Endometrium (tissue), 2 donors: ENCODE results near the gene DNMT3L.
"Not testable (repeated sequence)": the region's sequence is repeated elsewhere in the genome, so short reads cannot be mapped to it uniquely, and the experiment has no call there.

Source experiments
- FAIRE-seq: peaks from 2 replicates; lab custom pipeline; 2012; peaks lifted over from hg19 to GRCh38; lab: Jason Lieb, UNC
- donor health status: control.
- donor health status: control.

DNMT3L gene

DNA sequence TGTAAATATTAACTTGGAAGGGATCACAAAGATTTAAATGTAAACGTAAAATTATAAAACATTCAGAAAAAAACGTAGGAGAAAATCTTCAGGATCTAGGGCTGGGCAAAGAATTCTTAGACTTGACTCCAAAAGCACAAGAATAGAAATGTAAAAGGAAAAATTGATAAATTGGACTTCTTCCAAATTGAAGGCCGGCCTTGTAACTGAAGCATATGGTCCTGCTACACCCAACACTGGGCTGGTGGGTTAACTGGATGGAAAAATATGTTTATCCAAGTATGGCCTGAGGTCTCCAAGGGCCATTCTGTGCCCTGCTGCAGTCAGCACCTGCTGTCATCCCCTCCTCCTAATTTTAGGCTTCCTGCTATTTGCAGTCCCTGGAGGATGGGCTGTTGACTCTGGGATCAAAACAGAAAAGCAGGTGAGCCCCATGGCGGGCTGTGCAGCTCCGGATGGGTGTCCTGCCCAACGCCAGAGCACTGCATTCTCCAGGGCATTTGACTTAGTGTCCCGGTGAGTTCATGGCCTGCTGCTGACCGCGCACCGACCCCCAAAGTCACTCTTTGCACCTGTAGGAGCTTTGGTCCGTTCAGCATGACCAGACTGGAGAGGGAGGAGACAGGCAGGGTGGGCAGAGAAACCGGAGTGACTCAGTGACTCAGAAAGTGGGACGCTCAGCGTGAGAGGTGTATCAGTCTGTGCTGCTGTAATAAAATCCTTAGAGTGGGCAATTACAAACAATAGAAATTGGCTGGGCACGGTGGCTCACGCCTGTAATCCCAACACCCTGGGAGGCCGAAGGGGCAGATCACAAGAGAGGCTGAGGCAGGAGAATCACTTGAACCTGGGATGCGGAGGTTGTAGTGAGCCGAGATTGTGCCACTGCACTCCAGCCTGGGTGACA lies 17.9 kb upstream of the DNMT3L start:
- no peak for FAIRE-seq

DNA sequence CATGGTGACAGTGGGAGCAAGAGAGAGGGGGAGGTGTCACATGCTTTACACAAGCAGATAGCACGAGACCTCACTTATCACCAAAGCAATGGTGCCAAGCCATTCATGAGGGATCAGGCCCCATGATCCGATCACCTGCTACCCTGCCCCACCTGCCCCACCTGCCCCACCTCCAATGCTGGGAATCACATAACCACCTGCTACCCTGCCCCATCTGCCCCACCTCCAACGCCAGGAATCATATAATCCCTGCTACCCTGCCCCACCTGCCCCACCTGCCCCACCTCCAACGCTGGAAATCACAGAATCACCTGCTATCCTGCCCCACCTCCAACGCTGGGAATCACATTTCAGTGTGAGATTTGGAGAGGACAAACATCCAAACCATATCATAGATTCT lies 13.3 kb upstream of the DNMT3L start:
- no peak for FAIRE-seq

DNA sequence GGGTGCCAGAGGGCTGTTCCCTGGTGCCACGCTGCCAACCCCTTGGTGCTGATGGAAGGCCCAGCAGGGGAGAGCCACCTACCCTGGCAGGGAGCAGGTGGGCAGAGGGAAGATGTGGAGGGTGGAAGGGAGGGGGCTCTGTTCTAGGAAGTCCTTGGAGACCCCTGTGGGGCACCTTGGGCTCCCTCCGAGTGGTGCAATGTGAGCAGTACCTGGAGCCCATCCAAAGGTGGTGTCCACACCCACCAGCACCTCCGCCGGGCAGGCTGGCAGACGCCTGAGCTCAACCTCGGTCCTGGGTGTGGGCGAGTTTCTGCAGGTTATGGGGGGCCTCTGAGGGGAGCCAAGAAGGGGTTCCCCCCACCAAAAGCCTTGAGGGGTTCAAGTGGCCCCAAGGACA lies 11.3 kb upstream of the DNMT3L start:
- no peak for FAIRE-seq

DNA sequence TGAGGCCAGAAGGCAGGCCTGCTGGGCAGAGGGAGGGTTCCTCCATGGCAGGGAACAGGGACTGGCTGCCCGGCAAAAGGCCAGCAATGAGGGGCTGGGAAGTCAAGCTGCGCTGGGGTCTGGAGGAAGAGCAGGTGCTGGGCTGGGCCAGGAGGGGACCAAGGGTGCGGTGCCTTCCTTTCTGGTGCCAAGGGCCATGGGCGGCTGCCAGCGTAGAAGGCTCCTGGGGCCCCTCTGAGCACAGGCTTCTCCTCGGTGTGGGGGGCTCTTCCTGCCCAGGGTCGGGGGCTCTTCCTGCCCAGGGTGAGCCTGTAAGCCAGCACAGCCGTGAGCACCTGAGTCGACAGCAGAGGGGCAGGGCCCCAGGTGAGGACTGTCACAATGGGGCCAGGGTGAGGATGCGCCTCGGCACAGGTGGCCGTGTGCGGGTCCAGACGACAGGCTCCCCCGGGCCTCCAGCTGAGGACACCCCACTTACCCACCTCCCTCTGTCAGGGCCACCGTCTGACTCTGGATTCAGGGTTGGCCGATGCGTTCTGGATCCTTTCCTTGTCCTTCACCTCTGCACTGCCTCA lies 10.7 kb upstream of the DNMT3L start:
- no peak for FAIRE-seq

DNA sequence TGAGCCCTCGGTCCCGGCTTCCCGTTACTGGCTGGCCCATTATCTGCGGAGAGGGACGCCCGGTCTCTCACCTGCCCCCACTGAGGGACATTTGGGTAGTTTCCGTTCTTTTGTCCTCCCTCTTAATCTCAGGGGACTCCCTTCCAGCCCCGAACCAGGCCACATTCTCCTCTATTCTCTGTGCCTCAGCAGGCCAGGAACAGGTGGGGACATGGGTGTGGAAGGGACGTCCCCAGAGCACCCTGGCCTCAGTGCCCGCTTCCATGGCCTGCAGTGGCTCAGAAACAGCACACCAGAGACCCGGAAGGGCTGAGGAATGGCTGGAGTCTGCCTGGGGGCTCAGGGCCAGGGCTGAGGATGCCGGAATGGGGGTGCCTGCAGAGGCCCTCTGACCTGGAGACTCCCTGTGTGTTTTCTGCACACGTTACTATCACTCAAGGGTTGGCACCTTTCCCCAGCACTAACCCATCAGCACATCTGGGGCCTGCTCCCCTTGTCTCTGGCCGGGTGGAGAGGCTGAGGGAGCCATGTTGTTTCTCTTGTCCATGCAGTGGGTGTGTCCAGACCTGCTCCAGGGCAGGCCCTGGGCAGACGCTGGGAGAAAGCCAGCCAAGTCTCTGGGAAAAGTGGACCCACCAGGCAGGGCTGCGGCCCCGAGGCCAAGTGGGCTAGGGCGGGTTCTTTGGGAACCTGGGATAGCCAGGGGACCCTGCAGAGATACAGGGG lies 10.0 kb upstream of the DNMT3L start:
- FAIRE-seq: no peak

DNA sequence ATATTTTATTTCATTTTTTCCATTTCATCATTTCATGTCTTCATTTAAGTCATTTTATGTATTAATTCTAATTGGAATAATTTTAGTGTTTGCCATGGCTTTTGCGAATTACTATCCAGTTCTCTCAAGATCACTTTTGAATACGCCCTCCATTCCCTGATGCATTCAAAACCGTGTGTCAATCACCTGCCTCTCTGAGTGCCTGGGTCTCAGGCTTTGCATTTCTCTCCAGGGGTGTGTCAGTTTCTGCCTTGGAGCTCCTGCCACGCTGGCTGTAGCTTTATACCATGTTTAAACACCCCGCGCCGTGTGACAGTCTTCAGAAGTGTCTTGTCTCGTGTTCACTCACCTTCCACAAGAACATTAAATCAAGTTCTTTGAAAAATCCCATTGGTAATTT lies 7.4 kb upstream of the DNMT3L start:
- no peak for FAIRE-seq

DNA sequence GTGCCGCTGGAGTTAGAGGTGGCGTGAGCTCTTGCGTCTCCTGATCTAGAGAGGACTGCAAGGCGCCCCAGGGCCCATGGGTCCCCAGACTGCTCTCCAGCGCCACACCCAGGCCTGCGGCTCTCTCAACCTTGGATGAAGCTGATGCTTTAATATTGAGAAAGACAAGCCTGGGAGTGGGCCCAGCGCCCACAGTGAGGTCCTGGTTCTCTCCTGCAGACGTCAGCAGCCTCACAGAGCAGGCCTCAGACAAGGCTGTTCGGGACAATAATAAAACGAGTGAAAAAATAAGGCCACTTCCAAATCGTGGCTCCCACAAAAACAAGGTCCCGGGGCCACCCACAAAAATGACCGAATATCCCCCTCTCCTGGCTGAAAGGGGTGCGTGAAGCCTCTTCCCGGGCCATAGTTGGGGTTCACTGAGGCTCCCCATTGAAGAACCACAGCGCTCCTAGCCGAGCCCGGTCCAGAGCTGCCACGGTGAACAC lies 6.0 kb upstream of the DNMT3L start:
- FAIRE-seq: no peak

DNA sequence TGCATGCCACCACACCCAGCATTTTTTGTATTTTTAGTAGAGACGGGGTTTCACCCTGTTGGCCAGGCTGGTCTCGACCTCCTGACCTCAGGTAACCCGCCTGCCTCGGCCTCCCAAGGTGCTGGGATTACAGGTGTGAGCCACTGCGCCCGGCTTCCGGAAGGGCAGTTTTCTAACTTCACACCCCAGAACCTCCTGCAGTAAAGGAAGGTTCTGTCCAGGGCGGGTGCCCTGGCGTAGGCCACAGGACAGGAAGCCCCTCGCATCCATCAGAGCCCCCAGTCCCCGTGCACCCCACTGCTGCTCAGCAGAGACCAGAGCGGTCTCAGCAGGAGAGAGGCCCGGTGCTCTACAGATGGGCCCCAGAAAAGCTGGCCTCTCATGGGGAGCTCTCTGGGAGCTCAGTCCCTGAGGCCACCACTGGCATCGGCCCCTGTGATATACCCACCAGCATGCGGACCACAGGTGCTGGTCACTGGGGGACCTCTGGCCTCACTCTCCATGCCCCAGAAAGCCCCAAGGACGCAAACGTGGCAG lies 4.1 kb upstream of the DNMT3L start:
- no peak for FAIRE-seq

DNA sequence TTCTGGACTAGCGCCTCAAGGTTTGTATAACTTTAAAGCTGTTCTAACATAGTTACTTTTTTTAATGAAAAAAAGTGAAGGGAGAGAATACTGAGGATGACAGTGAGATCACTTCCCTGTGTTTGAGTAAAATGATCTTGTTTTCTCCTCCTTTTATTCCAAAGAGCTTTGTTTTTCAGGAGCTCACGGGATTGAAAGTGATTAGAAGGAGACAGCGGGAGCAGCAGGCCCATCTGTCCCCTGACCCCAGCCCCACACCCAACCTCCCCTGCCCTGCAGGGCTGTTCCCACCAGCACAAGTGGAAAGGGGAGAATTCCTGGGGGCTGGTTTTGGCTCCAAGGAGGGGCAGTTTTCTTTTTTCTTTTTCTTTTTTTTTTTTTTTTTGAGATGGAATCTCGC lies 2.1 kb upstream of the DNMT3L start:
- no peak for FAIRE-seq

DNA sequence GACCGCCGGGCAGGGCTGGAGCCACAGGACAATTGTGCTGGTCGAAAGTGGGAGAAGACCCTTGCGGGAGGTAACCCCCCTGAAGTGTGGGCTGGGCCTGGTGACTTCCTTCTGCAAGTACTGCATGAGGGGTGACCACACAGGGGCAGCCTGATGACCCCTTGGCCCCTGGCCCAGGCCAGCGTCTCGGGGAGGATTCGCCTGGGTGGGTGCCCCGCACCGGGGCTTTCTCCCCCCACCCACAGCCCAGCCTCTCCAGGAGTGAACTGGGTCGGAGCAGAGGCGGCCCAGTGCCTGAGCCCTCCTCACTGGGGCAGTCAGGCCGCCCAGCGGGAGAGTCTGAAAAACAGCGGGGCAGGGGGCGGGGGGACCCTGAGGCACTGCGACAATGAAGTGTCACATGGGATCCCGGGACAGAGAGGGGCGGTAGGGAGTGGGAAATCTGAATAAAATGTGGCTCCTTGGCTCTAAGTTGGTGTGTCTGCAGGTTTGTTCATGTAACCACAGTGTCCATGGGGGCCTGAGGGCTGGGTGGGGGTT lies 1.6 kb upstream of the DNMT3L start:
- no peak for FAIRE-seq

DNA sequence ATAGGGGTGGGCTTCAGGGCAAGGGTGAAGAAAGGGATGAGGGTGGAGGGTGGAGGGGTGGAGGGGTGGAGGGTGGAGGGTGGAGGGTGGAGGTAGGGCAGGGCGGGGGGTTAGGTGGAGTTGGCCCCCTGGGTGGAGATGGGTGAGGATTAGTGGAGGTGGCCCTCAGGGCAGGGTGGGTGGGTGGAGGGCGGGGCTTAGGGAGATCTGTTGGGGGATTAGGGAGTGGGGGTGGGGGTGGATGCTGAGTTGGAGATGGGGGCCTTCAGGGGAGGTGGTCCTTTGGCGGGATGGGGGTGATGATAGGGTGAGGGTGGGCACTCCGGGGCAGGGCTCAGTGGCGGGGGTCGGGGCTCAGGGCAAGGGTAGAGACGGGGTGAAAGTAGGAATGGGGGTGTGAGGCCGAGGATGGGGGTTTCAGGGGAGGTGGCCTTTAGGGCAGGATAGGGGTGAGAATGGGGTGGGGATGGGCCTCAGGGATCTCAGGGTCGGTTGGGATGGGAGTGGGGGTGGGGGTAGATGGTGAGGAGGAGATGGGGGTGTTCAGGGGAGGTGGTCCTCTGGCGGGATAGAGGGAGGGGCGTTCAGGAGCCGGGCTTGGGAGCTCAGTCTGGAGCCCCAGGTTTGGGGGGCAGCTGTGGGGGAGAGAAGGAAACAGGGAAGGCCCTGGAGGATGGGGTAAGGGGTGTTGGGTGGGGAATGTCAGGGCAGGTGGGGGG lies 800 bp upstream of the DNMT3L start:
- FAIRE-seq: no peak

DNA sequence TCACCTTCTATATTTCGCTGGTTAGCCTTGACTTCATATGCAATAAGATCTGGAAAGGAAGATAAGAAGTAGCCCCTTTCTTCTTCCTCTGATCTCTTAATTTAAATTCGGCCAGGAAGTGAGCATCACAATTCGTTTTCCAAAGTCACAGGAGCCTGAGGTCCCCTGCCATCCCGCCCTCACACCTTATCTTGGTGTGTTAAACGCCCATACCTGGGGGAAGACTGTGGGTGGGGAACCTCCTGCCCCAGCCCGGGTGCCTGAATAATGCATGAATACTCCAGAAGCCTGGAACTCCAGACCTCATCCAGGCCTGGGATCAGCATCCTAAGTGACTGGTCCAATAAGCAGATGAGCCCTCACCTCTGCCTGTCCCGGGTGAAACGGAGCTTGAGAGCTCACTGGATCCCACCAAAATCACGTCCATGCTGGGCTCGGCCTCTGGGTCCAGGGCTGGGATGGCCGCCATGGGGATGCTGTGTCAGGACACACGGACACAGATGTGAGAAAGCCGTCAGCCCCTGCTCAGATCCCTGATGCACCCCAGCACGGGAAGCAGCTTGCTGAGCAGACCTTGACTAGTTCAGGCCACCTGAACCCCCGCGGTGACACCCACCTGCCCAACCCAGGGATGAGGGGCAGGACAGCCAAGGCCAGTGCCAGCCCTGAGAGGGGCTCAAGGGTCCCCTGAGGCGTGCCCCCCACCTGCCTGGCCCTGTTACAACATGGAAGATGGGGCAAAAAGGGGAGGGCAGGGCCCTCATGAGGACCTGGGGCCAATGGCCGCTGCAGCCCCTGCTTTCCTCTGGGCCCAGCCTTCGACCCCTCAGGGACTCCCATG lies 686 bp downstream of the DNMT3L start:
- no peak for FAIRE-seq

DNA sequence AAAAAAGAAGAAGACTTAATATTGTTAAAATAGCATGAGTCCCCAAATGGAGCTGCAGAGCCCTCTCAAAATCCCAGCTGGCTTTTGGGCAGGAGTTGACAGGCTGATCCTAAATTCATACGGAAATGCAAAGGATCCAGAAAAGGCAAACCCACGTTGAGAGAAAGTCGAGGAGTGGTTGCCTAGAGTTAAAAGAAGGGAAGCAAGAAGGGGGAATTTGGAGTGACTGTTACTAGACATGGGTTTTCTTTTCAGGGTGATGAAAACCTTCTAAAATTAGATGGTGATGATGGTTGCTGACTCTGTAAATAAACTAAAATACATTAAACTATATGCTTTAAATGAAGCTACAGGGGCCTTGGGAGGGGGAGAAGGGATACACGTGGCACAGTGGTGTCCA lies 1.6 kb downstream of the DNMT3L start:
- FAIRE-seq: no peak

DNA sequence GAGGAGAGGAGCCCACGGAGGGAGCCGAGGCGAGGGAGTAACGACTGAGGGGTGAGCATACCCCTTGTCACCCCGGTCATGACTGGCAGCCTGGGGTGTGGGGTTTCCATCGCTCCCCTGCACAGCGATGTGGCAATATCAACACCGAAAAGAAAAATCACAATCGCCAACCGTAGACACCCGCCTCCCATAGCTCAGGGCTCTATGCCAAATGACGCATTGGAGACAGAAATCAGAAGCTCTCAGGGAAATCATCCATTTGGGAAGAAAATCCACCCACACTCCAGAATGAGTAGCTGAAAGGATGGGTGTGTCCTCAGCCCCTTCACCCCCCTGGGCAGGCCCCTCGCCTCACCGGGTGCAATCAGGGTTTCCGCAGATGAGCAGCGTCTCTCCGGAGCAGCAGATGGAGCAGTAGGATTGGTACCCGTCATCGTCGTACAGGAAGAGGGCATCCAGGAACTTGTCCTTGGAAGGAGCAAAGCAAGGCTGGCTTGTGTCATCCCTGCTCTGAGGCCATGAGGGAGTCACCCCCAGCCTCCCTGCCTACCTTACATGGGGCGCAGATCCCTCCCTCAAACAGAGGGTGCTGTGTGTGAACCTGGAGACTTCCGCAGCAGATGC lies 2.5 kb downstream of the DNMT3L start:
- FAIRE-seq: no peak

DNA sequence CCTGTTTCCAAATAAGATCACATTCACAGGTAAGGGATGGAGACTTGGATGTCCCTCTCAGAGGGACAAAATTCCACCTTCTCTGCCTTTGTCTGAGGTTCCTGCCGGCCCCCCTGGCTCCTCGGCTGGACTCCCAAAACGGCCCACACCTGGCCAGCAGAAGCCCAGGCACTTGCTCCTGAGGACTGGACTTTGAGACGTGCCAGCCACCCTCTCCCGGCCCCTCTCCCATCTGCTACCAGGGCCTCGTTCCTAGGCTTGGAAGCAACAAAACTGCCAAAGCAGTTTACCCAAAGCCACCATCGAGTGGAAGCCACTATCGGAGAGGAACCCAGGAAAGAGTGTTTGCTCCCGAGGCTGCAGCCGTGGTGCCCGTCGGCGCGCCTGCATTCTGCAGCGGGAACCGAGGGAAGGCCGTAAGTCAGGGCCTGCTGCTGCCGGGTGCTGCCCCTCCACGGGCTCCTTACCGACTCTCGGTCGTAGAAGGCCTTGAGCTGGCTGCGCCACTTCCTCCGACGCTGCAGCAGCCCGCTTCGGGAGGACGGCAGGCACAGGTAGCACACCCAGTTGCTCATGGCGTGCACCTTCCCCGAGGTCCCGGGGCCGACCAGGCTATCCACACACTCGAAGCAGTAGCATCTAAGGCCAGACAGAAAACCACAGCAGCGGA lies 3.5 kb downstream of the DNMT3L start:
- no peak for FAIRE-seq

DNA sequence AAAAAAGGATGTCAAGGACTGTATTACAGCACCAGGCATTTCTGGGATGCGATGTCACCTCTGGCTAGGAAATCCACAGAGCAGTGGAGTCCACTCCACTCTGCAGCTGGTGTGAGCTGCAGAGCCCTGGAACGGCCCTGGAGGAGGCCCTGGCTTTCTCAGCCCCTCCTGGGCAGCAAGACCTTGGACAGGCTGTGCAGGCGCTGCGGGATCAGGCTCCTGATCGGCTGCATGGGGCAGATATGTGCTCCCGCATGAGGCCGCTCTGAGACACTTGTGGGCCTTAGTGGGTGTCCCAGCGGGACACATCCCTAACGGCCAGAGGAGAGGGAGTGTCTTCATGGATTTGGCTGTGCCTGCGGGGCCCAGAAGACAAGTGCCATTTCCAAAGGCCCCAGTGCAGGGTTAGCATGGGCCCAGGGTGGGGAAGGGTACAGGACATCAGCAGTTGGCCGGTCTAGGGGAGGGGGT lies 6.2 kb downstream of the DNMT3L start:
- no peak for FAIRE-seq

DNA sequence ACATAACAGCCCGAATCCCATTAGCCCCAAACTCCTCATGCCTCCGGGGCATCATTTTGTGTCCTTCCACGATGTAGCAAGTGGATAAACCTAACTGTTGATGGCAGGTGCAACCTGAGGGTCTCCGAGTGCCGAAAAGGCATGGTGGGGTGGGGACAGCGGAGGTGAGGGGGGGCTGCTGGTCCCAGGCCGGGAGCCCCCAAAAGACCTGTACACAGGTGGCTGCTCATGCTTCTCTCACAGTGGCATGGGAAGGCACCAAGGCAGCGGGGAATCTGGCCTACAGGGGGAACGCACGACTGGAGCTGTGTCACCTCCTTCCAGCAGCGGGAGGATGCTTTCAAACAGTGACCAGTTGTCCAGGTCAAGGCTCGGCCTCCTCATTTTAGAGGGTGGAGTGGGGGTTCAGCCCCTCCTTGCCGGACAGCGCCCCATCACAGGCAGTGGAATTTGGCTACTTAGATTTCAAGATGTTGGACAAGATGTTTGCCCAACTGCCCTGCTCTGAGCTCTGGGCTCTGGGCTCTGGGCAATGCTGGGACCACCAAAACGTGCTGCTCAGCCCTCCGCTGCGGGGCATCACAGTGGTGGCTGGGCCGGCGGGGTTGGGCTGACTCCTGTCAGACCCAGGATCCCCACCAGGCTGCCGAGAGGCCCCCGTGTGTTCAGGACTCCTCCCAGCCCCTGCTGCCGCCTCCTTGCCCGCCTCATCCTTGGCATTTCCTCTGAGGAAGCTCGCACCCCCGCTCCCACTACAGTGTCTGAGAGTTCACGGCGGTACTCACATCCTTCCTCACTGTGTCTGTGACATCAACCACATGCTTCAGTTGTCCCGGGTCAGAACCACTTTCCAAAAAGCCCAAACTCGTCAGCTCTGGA lies 7.6 kb downstream of the DNMT3L start:
- no peak for FAIRE-seq

DNA sequence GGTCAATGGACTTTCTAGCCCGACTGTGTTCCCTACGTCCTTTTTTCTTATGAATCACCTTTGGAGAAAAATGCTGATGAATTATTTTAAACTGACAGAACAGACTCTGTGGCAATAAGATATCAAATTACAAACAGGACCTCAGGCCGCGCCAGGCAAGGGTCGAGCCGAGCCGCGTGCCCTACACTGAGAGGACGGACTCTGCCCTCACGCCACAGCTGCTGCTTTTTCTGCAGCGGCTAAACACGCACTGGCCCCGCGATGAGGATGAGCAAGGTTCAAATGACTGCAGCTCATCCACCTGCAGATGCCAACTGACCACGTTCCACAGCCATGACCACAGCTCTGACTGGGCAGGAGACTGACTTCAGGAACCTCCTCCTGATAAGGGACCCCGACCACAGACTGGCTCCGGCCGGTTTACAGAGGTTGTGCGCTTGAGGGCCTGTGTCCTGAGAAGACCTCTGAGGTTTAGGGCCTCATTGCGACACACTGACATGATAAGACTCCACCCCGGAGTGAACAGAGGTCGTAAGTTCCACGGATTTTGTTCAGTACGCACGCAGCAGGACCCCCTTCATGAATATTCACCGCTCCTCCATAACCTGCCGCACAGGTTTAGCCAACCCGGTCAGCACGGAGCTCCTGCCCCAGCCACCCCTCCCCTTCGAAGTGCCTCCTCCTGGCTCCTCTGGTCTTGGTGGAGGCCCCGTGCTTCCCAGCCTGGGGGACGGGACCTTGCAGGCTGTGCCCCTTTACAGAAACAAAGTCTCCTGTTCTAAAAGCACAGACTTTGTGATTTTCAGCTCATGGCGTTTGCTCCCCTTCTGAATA lies 12.3 kb downstream of the DNMT3L start:
- not testable (repeated sequence) for FAIRE-seq
